H9 (cell line): ENCODE results near the gene ROCK2. TPM values are rescaled to one million over a fixed set of nuclear protein-coding genes. Genes with fewer than 3 reads are reported as not detected.

Experiments used
- DNase-seq: peaks from one replicate; pipeline ENCODE4 v3.0.0-alpha.2; 2017
- H2AFZ ChIP-seq: one replicate; pipeline ENCODE4 v1.6.1; 2013; ENCODE audit warnings: mild to moderate bottlenecking, low read length, control low read depth, moderate library complexity
- H2AK5ac ChIP-seq: 2 replicates; pipeline ENCODE4 v1.6.1; 2013; ENCODE audit warnings: low read length, control low read depth, mixed read lengths; ENCODE audit not compliant: insufficient read length
- H2BK120ac ChIP-seq: one replicate; pipeline ENCODE4 v1.6.1; 2013; ENCODE audit warnings: low read depth, mild to moderate bottlenecking, low read length, control low read depth, inconsistent platforms; ENCODE audit not compliant: poor library complexity, severe bottlenecking
- H2BK12ac ChIP-seq: 2 replicates; pipeline ENCODE4 v1.6.1; 2013; ENCODE audit warnings: low read length, control low read depth, mixed read lengths, low read depth; ENCODE audit not compliant: insufficient read length
- H2BK15ac ChIP-seq: 2 replicates; pipeline ENCODE4 v1.6.1; 2013; ENCODE audit warnings: low read depth, low read length, control low read depth
- H2BK20ac ChIP-seq: one replicate; pipeline ENCODE4 v1.6.1; 2013; ENCODE audit warnings: low read depth, mild to moderate bottlenecking, low read length, control low read depth, inconsistent platforms; ENCODE audit not compliant: poor library complexity, severe bottlenecking
- H2BK5ac ChIP-seq: 2 replicates; pipeline ENCODE4 v1.6.1; 2013; ENCODE audit warnings: low read length, control low read depth, mixed read lengths; ENCODE audit not compliant: insufficient read length
- H3K14ac ChIP-seq: 2 replicates; pipeline ENCODE4 v1.6.1; 2013; ENCODE audit warnings: low read length, control low read depth; ENCODE audit not compliant: insufficient read depth
- H3K18ac ChIP-seq: 2 replicates; pipeline ENCODE4 v1.6.1; 2013; ENCODE audit warnings: low read depth, mild to moderate bottlenecking, mixed read lengths, low read length, control low read depth; ENCODE audit not compliant: insufficient read length
- H3K23ac ChIP-seq: 2 replicates; pipeline ENCODE4 v1.6.1; 2013; ENCODE audit warnings: low read length, control low read depth, mixed read lengths, low read depth; ENCODE audit not compliant: insufficient read length
- H3K23me2 ChIP-seq: 2 replicates; pipeline ENCODE4 v1.6.1; 2013; ENCODE audit warnings: low read depth, mild to moderate bottlenecking, mixed read lengths, low read length, control low read depth; ENCODE audit not compliant: insufficient read length, poor library complexity, severe bottlenecking
- H3K27ac ChIP-seq: 2 replicates; pipeline ENCODE4 v1.5.1; 2013; ENCODE audit warnings: low read length, control low read depth, mixed read lengths, low read depth; ENCODE audit not compliant: insufficient read length
- H3K27me3 ChIP-seq: 2 replicates; pipeline ENCODE4 v1.6.1; 2013; ENCODE audit warnings: low read length, control low read depth, inconsistent platforms; ENCODE audit not compliant: insufficient read depth
- H3K4ac ChIP-seq: 2 replicates; pipeline ENCODE4 v1.6.1; 2013; ENCODE audit warnings: low read depth, mild to moderate bottlenecking, control low read depth, inconsistent platforms, low read length, moderate library complexity
- H3K4me1 ChIP-seq: 2 replicates; pipeline ENCODE4 v1.6.1; 2013; ENCODE audit warnings: low read length, control low read depth, inconsistent platforms; ENCODE audit not compliant: insufficient read depth
- H3K4me2 ChIP-seq: 2 replicates; pipeline ENCODE4 v1.6.1; 2013; ENCODE audit warnings: low read length, control low read depth, mixed read lengths; ENCODE audit not compliant: insufficient read length, insufficient read depth
- H3K56ac ChIP-seq: 2 replicates; pipeline ENCODE4 v1.6.1; 2013; ENCODE audit warnings: low read depth, mild to moderate bottlenecking, mixed read lengths, low read length, control low read depth; ENCODE audit not compliant: insufficient read length
- H3K79me1 ChIP-seq: 2 replicates; pipeline ENCODE4 v1.6.1; 2013; ENCODE audit warnings: low read depth, mild to moderate bottlenecking, moderate library complexity, low read length, control low read depth, inconsistent platforms; ENCODE audit not compliant: insufficient read depth, poor library complexity, severe bottlenecking
- H3K79me2 ChIP-seq: 2 replicates; pipeline ENCODE4 v1.6.1; 2013; ENCODE audit warnings: low read length, control low read depth, inconsistent platforms; ENCODE audit not compliant: insufficient read depth
- H3K9ac ChIP-seq: 2 replicates; pipeline ENCODE4 v1.6.1; 2013; ENCODE audit warnings: low read length, control low read depth, mixed read lengths; ENCODE audit not compliant: insufficient read length; ENCODE audit errors: extremely low read depth
- H3K9me3 ChIP-seq: one replicate; pipeline ENCODE4 v1.6.1; 2013; ENCODE audit warnings: low read depth, low read length, inconsistent platforms; ENCODE audit not compliant: control insufficient read depth
- H3T11ph ChIP-seq: one replicate; pipeline ENCODE4 v1.6.1; 2013; ENCODE audit warnings: mild to moderate bottlenecking, low read length, control low read depth, inconsistent platforms
- H4K20me1 ChIP-seq: one replicate; pipeline ENCODE4 v1.6.1; 2013; ENCODE audit not compliant: control insufficient read depth, insufficient read length, insufficient read depth
- H4K5ac ChIP-seq: 2 replicates; pipeline ENCODE4 v1.6.1; 2013; ENCODE audit warnings: low read depth, mild to moderate bottlenecking, mixed read lengths, low read length, control low read depth; ENCODE audit not compliant: insufficient read length
- H4K8ac ChIP-seq: replicated peaks from 2 replicates; pipeline ENCODE4 v1.6.1; 2013; ENCODE audit warnings: low read length, control low read depth, mixed read lengths, low read depth; ENCODE audit not compliant: insufficient read length
- H4K91ac ChIP-seq: 2 replicates; pipeline ENCODE4 v1.6.1; 2013; ENCODE audit warnings: low read depth, mild to moderate bottlenecking, moderate library complexity, mixed read lengths, low read length, control low read depth; ENCODE audit not compliant: insufficient read length
- H3K27ac Mint-ChIP-seq, 3 experiments: 2 replicates in 2 of 3; 3 replicates in 1 of 3; pipeline ENCODE4 v1.8.0; 2020 to 2021; ENCODE audit warnings: mixed read lengths in 3 of 3, mild to moderate bottlenecking in 1 of 3, moderate library complexity in 1 of 3
- H3K27me3 Mint-ChIP-seq: 2 replicates; pipeline ENCODE4 v1.8.0; 2021; ENCODE audit warnings: low read depth, mild to moderate bottlenecking, moderate library complexity, mixed read lengths
- H3K36me3 Mint-ChIP-seq, 3 experiments: 2 replicates in 2 of 3; 3 replicates in 1 of 3; pipeline ENCODE4 v1.8.0; 2020 to 2021; ENCODE audit warnings: low read depth in 3 of 3, mixed read lengths in 3 of 3; ENCODE audit not compliant: insufficient read depth in 1 of 3
- H3K4me1 Mint-ChIP-seq, 2 experiments: 2 replicates each; pipeline ENCODE4 v1.8.0; 2020; ENCODE audit warnings: mixed read lengths in 2 of 2
- H3K4me3 Mint-ChIP-seq, 2 experiments: 2 replicates in 1 of 2; 3 replicates in 1 of 2; pipeline ENCODE4 v1.8.0; 2020 to 2021; ENCODE audit warnings: mild to moderate bottlenecking in 2 of 2, mixed read lengths in 2 of 2, moderate library complexity in 1 of 2
- H3K9me3 Mint-ChIP-seq, 2 experiments: 2 replicates in 1 of 2; 3 replicates in 1 of 2; pipeline ENCODE4 v1.8.0; 2020; ENCODE audit warnings: mild to moderate bottlenecking in 2 of 2, mixed read lengths in 2 of 2, moderate library complexity in 1 of 2
- CTCF ChIP-seq: fragments of 200-600 bp; sonication (generic); conservative IDR thresholded peaks from 3 replicates; pipeline ENCODE4 v1.8.0; 2021; ENCODE audit warnings: antibody characterized with exemption, mild to moderate bottlenecking
- WGBS: extraction: QIAGEN DNeasy Blood & Tissue Kit; methylation state at CpG from one replicate; pipeline ENCODE4 v1.1.7; 2013; ENCODE audit warnings: missing lambda C conversion rate, low lambda C conversion rate, mixed read lengths; ENCODE audit not compliant: insufficient read length; ENCODE audit errors: extremely low coverage; 5-methylcytosine and 5-hydroxymethylcytosine counted together
- total RNA-seq: library from RNA; stranded (reverse); gene quantifications from 2 replicates; pipeline ENCODE4 v1.2.1, GENCODE V29; 2021

The ROCK2 gene
- total RNA-seq, 1 experiment from 2014 or later, result 33.2 TPM

GRCh38 chr2:11179899-11180298 lies 164.5 kb downstream of the ROCK2 start:
- Histone ChIP-seq H2BK12ac (no peak overlapping the region), H3K79me1 (no peaks in the 10 kb centered on the region), H2BK5ac (no peak overlapping the region), H4K91ac (no peak overlapping the region), H2BK15ac (no peak overlapping the region), H3K79me2 (no peaks in the 10 kb centered on the region), H2AFZ (no peak overlapping the region), H2BK20ac (no peak overlapping the region), H3K56ac (no peak overlapping the region), H3K4ac (no peak overlapping the region), H3K23ac (no peak overlapping the region), H3K9ac (no peak overlapping the region), H3K14ac (no peak overlapping the region), H4K8ac (no peak overlapping the region), H3T11ph (no peak overlapping the region), H4K5ac (no peak overlapping the region), H3K27ac (no peak overlapping the region), H2AK5ac (no peak overlapping the region), H3K27me3 (no peaks in the 10 kb centered on the region), H2BK120ac (no peak overlapping the region), H3K18ac (no peak overlapping the region), H3K4me2 (no peak overlapping the region), H3K23me2 (no peaks in the 10 kb centered on the region), H3K4me1 (no peaks in the 10 kb centered on the region), H4K20me1 (no peaks in the 10 kb centered on the region), H3K9me3 (no peaks in the 10 kb centered on the region)
- Mint-ChIP-seq H3K36me3 (peaks cover 0 to 4% (median 4%) of the 10 kb centered on the region in 3 experiments; a peak in 4 of 7 replicates), H3K27ac (no peak overlapping the region), H3K9me3 (no peaks in the 10 kb centered on the region), H3K4me3 (no peak overlapping the region), H3K4me1 (peaks cover 4% of the 10 kb centered on the region in 2 experiments; a peak in 2 of 4 replicates), H3K27me3 (no peaks in the 10 kb centered on the region)
- no peak for TF ChIP-seq CTCF
- WGBS, result no CpG with 5 or more reads among the region's 4 CpGs
- no peak for DNase-seq
